Left colon (tissue), 2 donors: ENCODE data around the gene PCDHGB1. TPM values are rescaled to one million over a fixed set of nuclear protein-coding genes. Genes with fewer than 3 reads are reported as not detected.

Experiments
- ATAC-seq: fragments of 200-7000 bp; cut with Tn5 transposase; one replicate; pipeline ENCODE4 v1.9.1; 2020; ENCODE audit warnings: mild to moderate bottlenecking, moderate library complexity
- DNase-seq, 2 donors: peaks; one replicate each; pipeline ENCODE4 v3.0.0-alpha.2; 2020
- intact Hi-C, 2 donors: fragments of 100-400 bp; cut with DNase I in 1 of 2; cut with micrococcal nuclease in 1 of 2; formaldehyde crosslinking; loops; one replicate each; pipeline versions ENCODE4 v1.11.2 to v1.14.0; 2022; cut with DNase I, micrococcal nuclease
- total RNA-seq, 2 donors: library from RNA; stranded (reverse); fragmentation: NEBNext Ultra II Directional; extraction: Animal tissue kit (Norgen Biotek cat#: 25700); gene quantifications; one replicate each; pipeline ENCODE4 v1.2.1, GENCODE V29; 2021
- donor health status: DM: no; HTN: no; CAD: no.
- donor health status: DM: yes; HTN: yes; CAD: no.

The PCDHGB1 gene
- total RNA-seq, 2 donors from 2014 or later: 0.79 to 1.1 TPM

GRCh38 chr5:141397756-141398551 is 48.1 kb downstream of the PCDHGB1 start, which contains the start of gene PCDHGB5:
TSS of gene PCDHGB5 (plus strand) at chr5:141397947. CDS start at chr5:141398128, 181 bp downstream.
- peak in 1 of 2 donors; percentile 51 for DNase-seq
- ATAC-seq: peak; percentile 96
- intact Hi-C loops: loop anchor here in 1 of 2 donors (10.0 kb wide), 1 partner anchor 53 kb away; the partner anchor contains the start of gene PCDHGA3

- no peak for ATAC-seq
- intact Hi-C loops: loop anchor here in 1 of 2 donors (10.0 kb wide), 1 partner anchor 54 kb away; the partner anchor contains the start of gene PCDHGA3
- DNase-seq: no peak
These were observed 48.7 kb downstream of the PCDHGB1 start for GRCh38 chr5:141398608-141399007.

GRCh38 chr5:141399555-141400258 is 49.8 kb downstream of the PCDHGB1 start:
- DNase-seq (no peak), ATAC-seq (no peak)
- intact Hi-C loops: loop anchor here in 1 of 2 donors (10.0 kb wide), 1 partner anchor 55 kb away; the partner anchor contains the start of gene PCDHGA3

Other genes with a start within 250 kb of the PCDHGB1 start
- gene PCDHB3, start 249.6 kb upstream of the PCDHGB1 start, total RNA-seq: 1 to 10 TPM in 1 of 2 donors, under 1 TPM in 1; 0.73 to 1.4 TPM
- under 1 TPM; 0.46 to 0.81 TPM for gene PCDHB4, start 228.3 kb upstream of the PCDHGB1 start, total RNA-seq
- under 1 TPM; 0.31 to 0.56 TPM for gene PCDHB5, start 214.9 kb upstream of the PCDHGB1 start, total RNA-seq
- gene PCDHB6, start 200.0 kb upstream of the PCDHGB1 start, total RNA-seq: under 1 TPM in 1 of 2 donors, not detected in 1; 0.11 TPM
- gene PCDHB7, start 177.5 kb upstream of the PCDHGB1 start, total RNA-seq: under 1 TPM; 0.12 to 0.34 TPM
- under 1 TPM; 0.59 to 0.67 TPM for gene PCDHB8, start 172.3 kb upstream of the PCDHGB1 start, total RNA-seq
- 1 to 10 TPM in 1 of 2 donors, under 1 TPM in 1; 0.34 to 1.2 TPM for gene PCDHB16, start 167.7 kb upstream of the PCDHGB1 start, total RNA-seq
- gene PCDHB9, start 162.9 kb upstream of the PCDHGB1 start, total RNA-seq: under 1 TPM; 0.34 to 0.61 TPM
- gene PCDHB10, start 157.7 kb upstream of the PCDHGB1 start, total RNA-seq: under 1 TPM; 0.40 to 0.56 TPM
- gene PCDHB11, start 150.5 kb upstream of the PCDHGB1 start, total RNA-seq: 1 to 10 TPM in 1 of 2 donors, under 1 TPM in 1; 0.82 to 1.4 TPM
- under 1 TPM; 0.24 to 0.42 TPM for gene PCDHB12, start 141.4 kb upstream of the PCDHGB1 start, total RNA-seq
- 1 to 10 TPM; 1.3 to 2.0 TPM for gene PCDHB13, start 136.2 kb upstream of the PCDHGB1 start, total RNA-seq
- gene PCDHB14, start 126.8 kb upstream of the PCDHGB1 start, total RNA-seq: 1 to 10 TPM; 1.2 to 1.7 TPM
- gene PCDHB15, start 104.7 kb upstream of the PCDHGB1 start, total RNA-seq: 1 to 10 TPM in 1 of 2 donors, under 1 TPM in 1; 0.49 to 1.1 TPM
- gene SLC25A2, start 46.0 kb upstream of the PCDHGB1 start, total RNA-seq: 1 to 10 TPM in 1 of 2 donors, under 1 TPM in 1; 0.95 to 1.4 TPM
- 10 to 100 TPM; 52.3 to 66.1 TPM for gene TAF7, start 29.3 kb upstream of the PCDHGB1 start, total RNA-seq
- gene PCDHGA1, start 19.6 kb upstream of the PCDHGB1 start, total RNA-seq: under 1 TPM; 0.31 TPM
- under 1 TPM; 0.31 to 0.75 TPM for gene PCDHGA2, start 11.3 kb upstream of the PCDHGB1 start, total RNA-seq
- gene PCDHGA3, start 6.3 kb upstream of the PCDHGB1 start, total RNA-seq: under 1 TPM; 0.21 to 0.39 TPM
- under 1 TPM; 0.37 to 0.84 TPM for gene PCDHGA4, start 4.9 kb downstream of the PCDHGB1 start, total RNA-seq
- 1 to 10 TPM; 1.6 to 1.7 TPM for gene PCDHGB2, start 9.9 kb downstream of the PCDHGB1 start, total RNA-seq
- 1 to 10 TPM in 1 of 2 donors, under 1 TPM in 1; 0.70 to 1.5 TPM for gene PCDHGA5, start 14.1 kb downstream of the PCDHGB1 start, total RNA-seq
- 1 to 10 TPM in 1 of 2 donors, under 1 TPM in 1; 0.98 to 1.5 TPM for gene PCDHGB3, start 20.1 kb downstream of the PCDHGB1 start, total RNA-seq
- gene PCDHGA6, start 23.8 kb downstream of the PCDHGB1 start, total RNA-seq: 1 to 10 TPM; 1.6 to 2.0 TPM
- gene PCDHGA7, start 32.6 kb downstream of the PCDHGB1 start, total RNA-seq: 1 to 10 TPM; 1.3 to 1.5 TPM
- 1 to 10 TPM in 1 of 2 donors, under 1 TPM in 1; 0.98 to 1.3 TPM for gene PCDHGB4, start 37.6 kb downstream of the PCDHGB1 start, total RNA-seq
- gene PCDHGA8, start 42.5 kb downstream of the PCDHGB1 start, total RNA-seq: under 1 TPM; 0.73 to 0.82 TPM
- gene PCDHGB5, start 47.8 kb downstream of the PCDHGB1 start, total RNA-seq: 1 to 10 TPM; 3.4 to 4.0 TPM
- gene PCDHGA9, start 52.7 kb downstream of the PCDHGB1 start, total RNA-seq: 1 to 10 TPM; 1.6 to 2.6 TPM
- gene PCDHGB6, start 57.9 kb downstream of the PCDHGB1 start, total RNA-seq: 1 to 10 TPM; 1.9 to 2.2 TPM
- gene PCDHGA10, start 62.9 kb downstream of the PCDHGB1 start, total RNA-seq: 1 to 10 TPM; 2.8 to 5.3 TPM
- 1 to 10 TPM; 3.0 to 4.2 TPM for gene PCDHGB7, start 67.6 kb downstream of the PCDHGB1 start, total RNA-seq
- 1 to 10 TPM; 1.3 to 2.2 TPM for gene PCDHGA11, start 71.0 kb downstream of the PCDHGB1 start, total RNA-seq
- 1 to 10 TPM; 1.8 to 2.0 TPM for gene PCDHGA12, start 80.4 kb downstream of the PCDHGB1 start, total RNA-seq
- gene PCDHGC3, start 125.9 kb downstream of the PCDHGB1 start, total RNA-seq: 10 to 100 TPM; 15.3 to 16.0 TPM
- under 1 TPM; 0.64 to 0.92 TPM for gene PCDHGC4, start 134.9 kb downstream of the PCDHGB1 start, total RNA-seq
- gene PCDHGC5, start 139.0 kb downstream of the PCDHGB1 start, total RNA-seq: under 1 TPM; 0.75 to 0.76 TPM